HepG2 (cell line): ENCODE data around the gene ABCC3. TPM values are rescaled to one million over a fixed set of nuclear protein-coding genes. Genes with fewer than 3 reads are reported as not detected.

Experiments used
- HCFC1 ChIP-seq: fragments of 150-350 bp; IDR thresholded peaks from 2 replicates; pipeline ENCODE4 v1.6.1; 2014; ENCODE audit warnings: low read depth, low read length
- MAZ ChIP-seq, 2 experiments: sonication (generic) in 1 of 2; formaldehyde crosslinking in 1 of 2; IDR thresholded peaks; 2 replicates each; pipeline versions ENCODE4 v1.5.0 to v1.6.1; 2012 to 2020; ENCODE audit warnings: low read depth in 2 of 2, mild to moderate bottlenecking in 2 of 2, borderline replicate concordance in 1 of 2, improper control_type of control experiment in 1 of 2, low read length in 1 of 2, missing genetic modification reagents in 1 of 2, moderate library complexity in 1 of 2
- MXD4 ChIP-seq: IDR thresholded peaks from 2 replicates; pipeline ENCODE4 v1.6.1; 2016; ENCODE audit warnings: mild to moderate bottlenecking, missing biosample characterization, missing genetic modification reagents
- NPAS2 ChIP-seq: sonication (generic); formaldehyde crosslinking; IDR thresholded peaks from 2 replicates; pipeline ENCODE4 v1.8.0; 2022; ENCODE audit warnings: mild to moderate bottlenecking, missing genetic modification reagents, borderline replicate concordance
- RAD21 ChIP-seq: fragments of 450-650 bp; formaldehyde crosslinking; IDR thresholded peaks from 2 replicates; pipeline ENCODE4 v1.5.0; 2020; ENCODE audit warnings: mild to moderate bottlenecking
- SMC3 ChIP-seq: IDR thresholded peaks from 2 replicates; pipeline ENCODE4 v1.6.1; 2011; ENCODE audit warnings: low read length, improper control_type of control experiment
- TARDBP ChIP-seq: sonication (generic); formaldehyde crosslinking; IDR thresholded peaks from 2 replicates; pipeline ENCODE4 v1.8.0; 2022; ENCODE audit warnings: mild to moderate bottlenecking, missing genetic modification reagents
- ZKSCAN1 ChIP-seq: fragments of 150-350 bp; IDR thresholded peaks from 2 replicates; pipeline ENCODE4 v1.6.1; 2014; ENCODE audit warnings: low read length
- ZNF512B ChIP-seq: sonication (generic); formaldehyde crosslinking; IDR thresholded peaks from 2 replicates; pipeline ENCODE4 v1.5.1; 2020; ENCODE audit warnings: missing genetic modification reagents, mild to moderate bottlenecking, borderline replicate concordance
- ZNF710 ChIP-seq: sonication (generic); formaldehyde crosslinking; IDR thresholded peaks from 2 replicates; pipeline ENCODE4 v1.5.0; 2020; ENCODE audit warnings: mild to moderate bottlenecking, missing genetic modification reagents, borderline replicate concordance
- polyA plus RNA-seq, 8 experiments: library from polyadenylated mRNA; depleted of rRNA in 3 of 8; stranded (reverse) in 7 of 8; unstranded in 1 of 8; fragments of >200 nt; fragmentation: Illumina TruSeq in 4 of 8; extraction: Trizol in 4 of 8; gene quantifications; 2 replicates each; pipeline versions ENCODE4 v1.2.1 to v1.2.3, GENCODE V29; 2011 to 2016; ENCODE audit warnings: low read depth in 4 of 8, missing spikeins in 1 of 8, mixed read lengths in 1 of 8; ENCODE audit not compliant: insufficient read depth in 1 of 8
- total RNA-seq, 5 experiments: library from RNA; depleted of rRNA; stranded (reverse); fragments of >200 nt; fragmentation: Illumina TruSeq; extraction: Trizol; gene quantifications; 2 replicates each; pipeline ENCODE4 v1.2.3, GENCODE V29; 2016; ENCODE audit warnings: low read depth in 1 of 5
- TF ChIP-seq, protein P1 (sequence below): IDR thresholded peaks from 2 replicates; pipeline ENCODE4 v1.4.0; 2020; ENCODE audit warnings: mild to moderate bottlenecking, missing genetic modification reagents
- TF ChIP-seq, protein P2 (sequence below): sonication (generic); formaldehyde crosslinking; IDR thresholded peaks from 2 replicates; pipeline ENCODE4 v1.8.0; 2022; ENCODE audit warnings: mild to moderate bottlenecking, missing genetic modification reagents; ENCODE audit not compliant: insufficient replicate concordance
- TF ChIP-seq, protein P3 (sequence below): sonication (generic); formaldehyde crosslinking; IDR thresholded peaks from 2 replicates; pipeline ENCODE4 v1.4.0; 2020; ENCODE audit warnings: mild to moderate bottlenecking, low read depth, missing genetic modification reagents

Gene ABCC3
- total and polyA plus RNA-seq, 2 of the 13 experiments (the other 11 are each of a cell fraction or from before 2014, with no cell fraction given) = 25.2 to 50.7 TPM

GRCh38 chr17:50596191-50597037, 38.3 kb upstream of the ABCC3 start (continued):
- TF ChIP-seq, protein P1, sequence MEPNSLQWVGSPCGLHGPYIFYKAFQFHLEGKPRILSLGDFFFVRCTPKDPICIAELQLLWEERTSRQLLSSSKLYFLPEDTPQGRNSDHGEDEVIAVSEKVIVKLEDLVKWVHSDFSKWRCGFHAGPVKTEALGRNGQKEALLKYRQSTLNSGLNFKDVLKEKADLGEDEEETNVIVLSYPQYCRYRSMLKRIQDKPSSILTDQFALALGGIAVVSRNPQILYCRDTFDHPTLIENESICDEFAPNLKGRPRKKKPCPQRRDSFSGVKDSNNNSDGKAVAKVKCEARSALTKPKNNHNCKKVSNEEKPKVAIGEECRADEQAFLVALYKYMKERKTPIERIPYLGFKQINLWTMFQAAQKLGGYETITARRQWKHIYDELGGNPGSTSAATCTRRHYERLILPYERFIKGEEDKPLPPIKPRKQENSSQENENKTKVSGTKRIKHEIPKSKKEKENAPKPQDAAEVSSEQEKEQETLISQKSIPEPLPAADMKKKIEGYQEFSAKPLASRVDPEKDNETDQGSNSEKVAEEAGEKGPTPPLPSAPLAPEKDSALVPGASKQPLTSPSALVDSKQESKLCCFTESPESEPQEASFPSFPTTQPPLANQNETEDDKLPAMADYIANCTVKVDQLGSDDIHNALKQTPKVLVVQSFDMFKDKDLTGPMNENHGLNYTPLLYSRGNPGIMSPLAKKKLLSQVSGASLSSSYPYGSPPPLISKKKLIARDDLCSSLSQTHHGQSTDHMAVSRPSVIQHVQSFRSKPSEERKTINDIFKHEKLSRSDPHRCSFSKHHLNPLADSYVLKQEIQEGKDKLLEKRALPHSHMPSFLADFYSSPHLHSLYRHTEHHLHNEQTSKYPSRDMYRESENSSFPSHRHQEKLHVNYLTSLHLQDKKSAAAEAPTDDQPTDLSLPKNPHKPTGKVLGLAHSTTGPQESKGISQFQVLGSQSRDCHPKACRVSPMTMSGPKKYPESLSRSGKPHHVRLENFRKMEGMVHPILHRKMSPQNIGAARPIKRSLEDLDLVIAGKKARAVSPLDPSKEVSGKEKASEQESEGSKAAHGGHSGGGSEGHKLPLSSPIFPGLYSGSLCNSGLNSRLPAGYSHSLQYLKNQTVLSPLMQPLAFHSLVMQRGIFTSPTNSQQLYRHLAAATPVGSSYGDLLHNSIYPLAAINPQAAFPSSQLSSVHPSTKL (CRISPR knock-in tag) = no peak
- TF ChIP-seq MAZ (IDR thresholded peaks at IDR 0.05; ENCODE audit: borderline replicate concordance, low read depth, low read length) (0 out of 2 replicates have a peak, but pooled peaks have one; percentile 19), MAZ (CRISPR knock-in tag; IDR thresholded peaks at IDR 0.05; ENCODE audit: low read depth) (no peak), ZKSCAN1 (no peak), SMC3 (peak; percentile 25; the same call in 1 of the 2 replicates), RAD21 (peak; percentile 24; the same call in 1 of the 2 replicates), ZNF512B (CRISPR knock-in tag) (no peak), TARDBP (CRISPR knock-in tag) (no peak), MXD4 (no peak), ZNF710 (CRISPR knock-in tag) (no peak), NPAS2 (CRISPR knock-in tag) (no peak), HCFC1 (no peak)
- TF ChIP-seq, protein P2, sequence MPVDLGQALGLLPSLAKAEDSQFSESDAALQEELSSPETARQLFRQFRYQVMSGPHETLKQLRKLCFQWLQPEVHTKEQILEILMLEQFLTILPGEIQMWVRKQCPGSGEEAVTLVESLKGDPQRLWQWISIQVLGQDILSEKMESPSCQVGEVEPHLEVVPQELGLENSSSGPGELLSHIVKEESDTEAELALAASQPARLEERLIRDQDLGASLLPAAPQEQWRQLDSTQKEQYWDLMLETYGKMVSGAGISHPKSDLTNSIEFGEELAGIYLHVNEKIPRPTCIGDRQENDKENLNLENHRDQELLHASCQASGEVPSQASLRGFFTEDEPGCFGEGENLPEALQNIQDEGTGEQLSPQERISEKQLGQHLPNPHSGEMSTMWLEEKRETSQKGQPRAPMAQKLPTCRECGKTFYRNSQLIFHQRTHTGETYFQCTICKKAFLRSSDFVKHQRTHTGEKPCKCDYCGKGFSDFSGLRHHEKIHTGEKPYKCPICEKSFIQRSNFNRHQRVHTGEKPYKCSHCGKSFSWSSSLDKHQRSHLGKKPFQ (CRISPR knock-in tag) = no peak
- TF ChIP-seq, protein P3, sequence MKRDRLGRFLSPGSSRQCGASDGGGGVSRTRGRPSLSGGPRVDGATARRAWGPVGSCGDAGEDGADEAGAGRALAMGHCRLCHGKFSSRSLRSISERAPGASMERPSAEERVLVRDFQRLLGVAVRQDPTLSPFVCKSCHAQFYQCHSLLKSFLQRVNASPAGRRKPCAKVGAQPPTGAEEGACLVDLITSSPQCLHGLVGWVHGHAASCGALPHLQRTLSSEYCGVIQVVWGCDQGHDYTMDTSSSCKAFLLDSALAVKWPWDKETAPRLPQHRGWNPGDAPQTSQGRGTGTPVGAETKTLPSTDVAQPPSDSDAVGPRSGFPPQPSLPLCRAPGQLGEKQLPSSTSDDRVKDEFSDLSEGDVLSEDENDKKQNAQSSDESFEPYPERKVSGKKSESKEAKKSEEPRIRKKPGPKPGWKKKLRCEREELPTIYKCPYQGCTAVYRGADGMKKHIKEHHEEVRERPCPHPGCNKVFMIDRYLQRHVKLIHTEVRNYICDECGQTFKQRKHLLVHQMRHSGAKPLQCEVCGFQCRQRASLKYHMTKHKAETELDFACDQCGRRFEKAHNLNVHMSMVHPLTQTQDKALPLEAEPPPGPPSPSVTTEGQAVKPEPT (CRISPR knock-in tag) = no peak
